ES-I3 (cell line): ENCODE results near the gene ANKRD2.

Experiments used
- H3K36me3 ChIP-seq: 2 replicates; pipeline ENCODE4 v1.6.1; 2013; ENCODE audit warnings: mild to moderate bottlenecking, low read length, control low read depth, moderate library complexity; ENCODE audit not compliant: insufficient read depth
- H3K4me1 ChIP-seq: 2 replicates; pipeline ENCODE4 v1.6.1; 2013; ENCODE audit warnings: mild to moderate bottlenecking, control low read depth, low read length; ENCODE audit not compliant: insufficient read depth
- H3K9ac ChIP-seq: 2 replicates; pipeline ENCODE4 v1.6.1; 2013; ENCODE audit warnings: low read depth, mild to moderate bottlenecking, low read length, moderate library complexity
- H3K9me3 ChIP-seq: 2 replicates; pipeline ENCODE4 v1.6.1; 2013; ENCODE audit warnings: mild to moderate bottlenecking, low read length, moderate library complexity; ENCODE audit not compliant: control insufficient read depth, insufficient read depth

ANKRD2 gene

DNA sequence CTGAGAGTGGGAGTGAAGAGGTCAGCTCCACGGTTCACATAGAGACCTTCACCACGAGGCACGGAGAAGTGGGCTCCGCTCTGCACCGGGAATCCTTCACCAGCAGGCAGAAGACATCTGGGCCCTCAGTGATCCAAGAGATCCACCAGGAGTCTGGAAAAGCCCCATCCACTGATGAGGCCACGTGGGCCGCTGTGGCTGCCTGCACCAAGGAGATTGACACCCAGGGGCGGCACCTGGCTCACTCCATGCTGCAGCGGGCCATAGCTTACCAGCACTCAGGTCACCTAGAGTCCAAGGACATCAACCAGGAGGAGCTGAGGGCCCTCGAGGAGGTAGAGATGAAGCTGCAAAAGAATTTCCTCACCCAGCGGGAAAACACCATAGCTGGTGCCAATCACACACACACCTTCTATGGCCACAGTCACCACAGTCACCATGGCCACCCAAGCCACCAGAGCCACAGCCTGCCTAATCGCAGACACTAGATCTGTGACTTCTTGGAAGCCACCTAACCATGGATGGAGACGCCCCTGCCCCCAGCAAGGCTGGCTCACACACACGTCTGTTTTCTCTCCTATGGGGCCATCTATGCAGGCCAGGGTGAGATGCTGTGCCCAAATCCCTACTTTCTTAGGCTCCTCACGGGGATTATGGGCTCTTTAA is 17.6 kb downstream of the ANKRD2 start:
- Histone ChIP-seq H3K9ac (no peak overlapping the region), H3K36me3 (no peaks in the 10 kb centered on the region), H3K4me1 (no peaks in the 10 kb centered on the region), H3K9me3 (no peaks in the 10 kb centered on the region)

DNA sequence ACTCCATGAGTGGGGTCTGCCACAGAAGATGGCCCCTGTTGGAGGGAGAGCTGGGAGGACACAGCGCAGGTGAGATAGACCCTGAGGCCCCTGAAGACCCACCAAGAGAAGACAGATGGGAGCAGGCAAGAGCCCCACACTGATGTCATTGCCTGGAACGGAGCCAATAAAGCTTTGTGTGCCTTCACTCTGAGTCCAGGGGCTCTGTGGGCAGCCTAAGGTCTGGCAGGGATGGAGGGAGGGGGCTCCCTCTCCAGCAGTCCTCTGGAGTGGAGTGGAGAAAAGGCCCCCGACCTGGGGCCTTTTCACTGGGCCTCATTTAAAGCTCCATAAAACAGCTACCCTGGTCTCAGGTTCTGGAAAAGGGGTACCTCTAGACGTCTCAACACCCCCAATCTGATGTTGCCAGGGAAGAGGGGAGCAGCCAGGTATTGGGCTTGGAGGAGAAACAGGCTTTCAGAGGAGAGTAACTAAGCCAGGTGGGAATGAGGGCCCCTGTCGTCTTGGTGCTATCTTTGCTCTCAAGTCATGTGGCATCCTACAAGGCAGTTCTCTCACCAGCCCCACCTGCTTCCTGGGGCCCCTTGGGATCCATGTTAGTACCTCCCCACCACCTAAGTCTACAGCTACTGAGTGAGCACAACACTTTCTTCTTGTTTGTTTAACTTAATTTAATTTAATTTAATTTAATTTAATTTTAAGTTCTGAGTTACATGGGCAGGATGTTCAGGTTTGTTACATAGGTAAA is 18.3 kb downstream of the ANKRD2 start:
- H3K4me1 ChIP-seq: no peaks in the 10 kb centered on the region
- no peaks in the 10 kb centered on the region for H3K36me3 ChIP-seq
- H3K9me3 ChIP-seq: no peaks in the 10 kb centered on the region
- no peak overlapping the region for H3K9ac ChIP-seq

DNA sequence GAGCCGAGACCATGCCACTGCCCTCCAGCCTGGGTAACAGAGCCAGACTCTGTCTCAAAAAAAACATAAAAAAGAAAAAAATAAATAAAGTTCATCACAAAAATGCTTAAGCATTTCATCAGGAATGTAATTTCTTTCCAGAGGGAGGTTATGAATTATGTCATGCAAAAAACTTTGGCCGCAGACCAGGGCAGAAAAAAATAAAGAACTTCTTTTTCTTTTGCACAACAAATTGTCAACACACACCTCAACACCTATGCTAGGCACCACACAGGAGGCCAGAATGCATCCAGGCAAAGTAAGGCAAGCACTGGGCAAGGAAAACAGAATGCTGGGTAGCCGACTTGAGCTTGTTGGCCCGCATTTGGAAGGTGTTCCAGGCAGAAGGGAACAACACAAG is 20.8 kb downstream of the ANKRD2 start:
- Histone ChIP-seq H3K36me3 (no peaks in the 10 kb centered on the region), H3K9ac (no peak overlapping the region), H3K9me3 (no peaks in the 10 kb centered on the region), H3K4me1 (no peaks in the 10 kb centered on the region)

DNA sequence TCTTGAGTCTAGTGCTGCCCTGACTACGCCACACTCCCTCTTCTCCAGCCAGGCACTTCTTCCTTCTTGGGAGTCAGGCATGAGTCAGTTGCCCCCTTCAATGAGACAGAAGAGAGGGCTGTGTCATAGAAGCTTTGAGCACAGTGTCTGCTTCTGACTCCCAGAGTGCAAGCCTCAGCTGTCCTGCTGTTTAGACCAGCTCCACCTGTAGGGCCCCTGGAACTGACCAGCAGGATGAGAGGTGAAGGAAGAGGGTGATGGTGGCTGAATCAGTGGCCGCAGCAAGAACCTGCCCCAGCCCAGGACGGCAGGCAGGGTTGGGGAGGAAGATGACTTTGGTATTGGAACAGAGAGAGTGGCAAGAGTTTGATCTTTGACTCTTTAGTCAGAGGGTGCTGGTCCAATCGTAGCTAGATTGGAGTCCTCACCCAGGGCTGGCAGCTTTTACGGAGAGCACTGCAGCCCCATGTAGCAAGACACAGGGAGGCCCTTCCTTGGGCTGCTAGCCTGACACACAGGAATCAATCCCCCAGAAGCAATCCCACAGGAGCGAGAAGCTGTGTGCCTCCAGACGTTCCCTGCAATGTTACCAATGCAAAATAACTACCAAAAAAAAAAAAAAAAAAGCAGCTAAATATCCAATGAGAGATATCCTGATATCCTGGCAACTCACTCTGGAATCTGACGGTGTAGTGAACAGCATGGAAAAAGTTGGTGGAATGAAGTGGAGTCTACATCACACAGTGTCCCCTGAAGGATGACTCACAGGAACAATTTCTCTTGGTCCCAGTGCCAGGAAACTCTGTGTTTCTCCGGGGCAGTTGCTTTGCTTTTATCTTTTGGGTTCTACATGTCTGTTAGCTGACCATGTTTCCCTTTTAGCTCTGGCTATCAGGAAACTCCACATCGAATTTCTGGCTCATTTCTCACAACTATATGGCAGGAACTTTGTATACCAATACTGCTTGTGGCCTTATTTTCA is 23.8 kb downstream of the ANKRD2 start:
- Histone ChIP-seq H3K36me3 (no peaks in the 10 kb centered on the region), H3K9me3 (no peaks in the 10 kb centered on the region), H3K4me1 (peaks cover 5% of the 10 kb centered on the region; the same call in 1 of the 2 replicates), H3K9ac (no peak overlapping the region)

DNA sequence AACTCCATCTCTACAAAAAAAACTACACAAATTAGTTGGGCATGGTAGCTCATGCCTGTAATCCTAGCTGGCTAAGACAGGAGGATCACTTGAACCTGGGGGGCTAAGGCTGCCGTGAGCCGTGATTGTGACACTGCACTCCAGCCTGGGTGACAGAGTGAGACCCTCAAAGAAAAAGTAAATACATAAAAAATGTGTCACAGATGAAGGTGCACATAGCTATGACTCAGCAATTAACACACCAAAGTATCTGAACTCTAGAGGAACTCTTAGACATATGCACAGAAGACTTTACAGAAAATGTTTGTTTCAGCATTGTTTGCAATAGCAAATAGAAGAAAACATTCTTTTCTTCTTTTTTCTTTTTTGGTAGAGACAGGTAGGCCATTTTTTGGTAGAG is 25.2 kb downstream of the ANKRD2 start:
- no peak overlapping the region for H3K9ac ChIP-seq
- H3K9me3 ChIP-seq: no peaks in the 10 kb centered on the region
- H3K4me1 ChIP-seq: peaks cover 7% of the 10 kb centered on the region; the same call in 1 of the 2 replicates

DNA sequence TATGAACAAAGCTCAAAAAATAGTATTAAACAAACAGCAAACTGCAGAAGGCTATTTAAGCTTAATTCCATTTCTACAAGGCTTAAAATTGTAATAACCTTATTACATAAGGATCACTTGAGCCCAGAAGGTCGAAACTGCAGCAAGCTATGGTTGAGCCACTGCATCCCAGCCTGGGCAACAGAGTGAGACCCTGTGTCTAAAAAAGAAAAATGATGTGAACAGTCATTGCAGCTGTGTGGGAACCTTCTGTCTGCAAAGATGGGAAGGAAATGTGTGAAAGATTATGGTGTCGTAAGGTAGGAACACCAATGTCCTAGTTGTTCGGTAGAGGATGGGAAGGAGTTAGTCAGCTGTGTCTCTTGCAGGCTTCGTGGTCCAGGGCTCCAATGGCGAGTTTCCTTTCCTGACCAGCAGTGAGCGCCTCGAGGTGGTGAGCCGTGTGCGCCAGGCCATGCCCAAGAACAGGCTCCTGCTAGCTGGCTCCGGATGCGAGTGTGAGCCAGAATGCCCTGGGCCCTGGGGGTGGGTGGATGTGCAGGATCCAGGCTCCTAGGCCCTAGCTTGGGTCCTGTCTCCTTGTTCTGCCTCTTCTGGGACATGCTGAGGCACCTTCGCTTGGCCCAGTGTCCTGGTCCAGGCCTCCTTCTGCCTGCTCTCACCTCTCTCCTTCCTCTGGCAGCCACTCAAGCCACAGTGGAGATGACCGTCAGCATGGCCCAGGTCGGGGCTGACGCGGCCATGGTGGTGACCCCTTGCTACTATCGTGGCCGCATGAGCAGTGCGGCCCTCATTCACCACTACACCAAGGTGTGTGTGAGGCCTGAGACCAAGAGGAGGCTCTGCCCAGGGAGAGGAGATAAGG is 26.1 kb downstream of the ANKRD2 start:
- Histone ChIP-seq H3K4me1 (peaks cover 7% of the 10 kb centered on the region; the same call in 1 of the 2 replicates), H3K9ac (no peak overlapping the region), H3K9me3 (no peaks in the 10 kb centered on the region), H3K36me3 (no peaks in the 10 kb centered on the region)

More for the DNA sequence above, 25.2 kb downstream of the ANKRD2 start:
- H3K36me3 ChIP-seq: no peaks in the 10 kb centered on the region

DNA sequence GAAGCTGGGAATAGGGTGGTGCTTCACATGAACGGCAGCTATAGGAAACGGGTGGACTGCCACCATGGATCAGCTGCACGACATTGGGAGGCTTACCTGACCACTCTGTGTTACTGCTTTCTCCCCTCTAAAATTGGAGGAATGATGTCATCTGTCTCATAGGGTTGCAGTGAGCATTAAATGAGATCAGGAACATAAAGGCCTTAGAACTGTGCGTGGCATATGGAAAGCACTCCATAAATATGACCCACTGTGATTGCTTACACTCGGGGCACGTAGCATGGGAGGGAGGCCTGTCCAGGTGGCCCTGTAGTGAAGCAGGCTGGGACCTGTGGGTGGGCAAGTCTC is 26.7 kb downstream of the ANKRD2 start:
- H3K9me3 ChIP-seq: no peaks in the 10 kb centered on the region
- peaks cover 7% of the 10 kb centered on the region; the same call in 1 of the 2 replicates for H3K4me1 ChIP-seq
- no peak overlapping the region for H3K9ac ChIP-seq
- H3K36me3 ChIP-seq: no peaks in the 10 kb centered on the region

DNA sequence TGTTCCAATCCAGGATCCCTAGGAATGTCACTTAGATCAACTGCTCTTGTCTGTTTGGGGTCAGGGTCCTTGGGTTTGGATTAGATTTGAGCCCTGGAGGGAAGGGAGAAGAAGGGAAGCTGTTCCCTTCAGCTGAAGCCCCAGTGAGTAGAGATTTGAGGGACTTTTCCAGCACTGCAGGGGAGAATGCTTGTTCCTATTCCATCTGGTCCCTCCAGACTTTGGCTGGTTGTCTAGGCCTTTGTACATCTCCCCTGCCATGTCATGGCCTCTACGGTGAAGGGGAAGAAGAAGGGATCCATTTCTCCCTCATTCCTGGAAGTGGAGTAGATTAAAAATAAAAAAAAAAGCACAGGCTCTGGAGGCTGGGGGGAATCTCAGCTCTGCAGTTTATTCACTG is 28.0 kb downstream of the ANKRD2 start:
- Histone ChIP-seq H3K36me3 (no peaks in the 10 kb centered on the region), H3K9ac (no peak overlapping the region), H3K4me1 (peaks cover 7% of the 10 kb centered on the region; the same call in 1 of the 2 replicates), H3K9me3 (no peaks in the 10 kb centered on the region)

DNA sequence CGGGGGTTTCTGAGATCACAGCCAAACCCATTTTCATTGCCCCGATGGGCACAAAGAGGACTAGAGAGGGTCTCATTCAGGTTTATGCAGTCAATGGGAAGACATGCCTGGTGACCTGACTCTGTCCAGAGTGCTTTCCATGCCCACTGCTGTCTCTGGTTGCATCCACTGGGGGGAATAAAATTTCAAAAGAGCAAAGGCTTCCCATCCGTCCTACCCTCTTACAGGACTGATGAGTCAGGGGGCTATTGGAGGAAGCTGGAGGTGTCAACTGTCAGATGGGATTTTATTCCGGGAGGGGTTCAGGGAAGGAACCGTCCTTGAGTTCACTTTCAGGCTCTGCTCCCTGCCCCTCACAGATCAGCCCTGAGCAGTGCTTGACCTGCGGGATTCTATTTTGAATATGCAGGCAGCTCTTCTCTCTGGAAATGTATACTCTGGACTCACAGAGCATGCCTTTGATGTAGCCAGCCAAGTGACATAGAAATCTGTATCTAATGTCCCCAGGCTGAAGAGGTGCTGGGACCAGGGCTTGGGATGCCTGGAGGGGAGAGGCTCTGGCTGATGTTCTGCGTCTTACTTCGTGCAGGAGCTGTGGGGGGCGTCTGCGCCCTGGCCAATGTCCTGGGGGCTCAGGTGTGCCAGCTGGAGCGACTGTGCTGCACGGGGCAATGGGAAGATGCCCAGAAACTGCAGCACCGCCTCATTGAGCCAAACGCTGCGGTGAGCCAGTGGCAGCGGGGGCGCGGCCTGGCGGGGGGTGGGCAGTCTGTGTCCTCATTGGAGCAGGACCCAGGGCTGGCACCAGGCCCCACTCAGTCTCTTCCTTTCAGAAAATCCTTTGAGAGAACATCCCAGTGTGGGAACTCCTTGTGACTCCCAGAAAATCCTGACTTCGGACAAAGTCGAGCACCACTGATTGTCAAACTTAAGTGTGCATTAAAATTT is 29.0 kb downstream of the ANKRD2 start:
- H3K36me3 ChIP-seq: no peaks in the 10 kb centered on the region
- no peaks in the 10 kb centered on the region for H3K9me3 ChIP-seq
- H3K4me1 ChIP-seq: peaks cover 7% of the 10 kb centered on the region; the same call in 1 of the 2 replicates
- no peak overlapping the region for H3K9ac ChIP-seq

DNA sequence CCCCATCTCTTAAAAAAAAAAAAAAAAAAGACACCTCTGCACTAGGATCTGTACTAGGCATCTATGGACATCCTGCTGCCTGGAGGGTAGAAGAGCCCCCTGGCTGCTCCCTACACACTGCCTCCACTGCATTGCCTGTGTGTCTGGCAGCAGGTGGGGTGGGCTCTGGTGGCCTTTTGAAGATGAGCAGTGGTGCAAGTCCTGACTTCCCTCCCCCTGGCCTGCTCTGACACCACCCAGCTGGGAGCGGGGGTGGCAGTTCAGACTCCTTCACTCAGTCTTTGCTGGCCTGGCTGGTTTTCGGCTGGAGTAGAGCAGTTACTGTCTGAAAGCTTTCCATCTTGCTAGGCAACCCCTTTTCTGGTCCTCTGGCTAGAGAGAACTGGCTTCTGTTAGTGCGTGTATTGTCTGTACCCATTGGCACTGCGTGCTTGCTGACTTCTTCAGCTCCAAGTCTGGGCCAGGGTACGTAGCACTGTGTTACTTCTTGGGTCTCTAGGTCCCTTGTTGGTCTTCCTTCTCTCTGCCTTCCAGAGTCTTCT is 34.6 kb downstream of the ANKRD2 start:
- Histone ChIP-seq H3K9me3 (no peaks in the 10 kb centered on the region), H3K4me1 (peaks cover 3% of the 10 kb centered on the region; the same call in 1 of the 2 replicates), H3K36me3 (no peaks in the 10 kb centered on the region), H3K9ac (no peak overlapping the region)

DNA sequence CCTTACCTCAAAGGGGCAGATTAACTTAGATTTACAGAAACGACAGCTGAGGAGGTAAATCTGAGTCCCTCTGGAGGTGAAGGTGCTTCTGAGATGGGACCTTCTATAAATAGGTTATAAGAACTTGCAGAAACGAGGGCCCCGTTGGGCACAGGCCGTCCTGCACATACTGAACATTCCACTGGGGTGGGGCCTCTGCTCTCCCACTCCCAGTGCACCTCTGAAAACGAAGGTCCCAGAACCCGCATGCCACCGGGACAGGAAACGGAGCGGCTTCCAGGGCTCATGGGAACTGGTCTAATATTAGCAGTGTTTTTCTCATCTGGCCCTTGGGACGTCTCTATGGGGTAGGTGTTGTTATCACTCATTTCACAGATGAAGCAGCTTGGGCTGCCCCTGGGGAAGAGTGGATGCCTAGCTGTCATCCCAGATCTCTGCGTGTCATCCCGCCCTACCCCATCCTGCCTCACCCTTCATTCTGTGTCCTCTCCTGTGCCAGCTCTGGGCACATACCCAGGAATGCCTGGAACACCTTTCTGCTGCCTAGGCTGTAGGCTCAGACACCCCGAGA is 36.5 kb downstream of the ANKRD2 start:
- peaks cover 3% of the 10 kb centered on the region; the same call in 1 of the 2 replicates for H3K4me1 ChIP-seq
- H3K9ac ChIP-seq: no peak overlapping the region
- no peaks in the 10 kb centered on the region for H3K36me3 ChIP-seq
- H3K9me3 ChIP-seq: no peaks in the 10 kb centered on the region

DNA sequence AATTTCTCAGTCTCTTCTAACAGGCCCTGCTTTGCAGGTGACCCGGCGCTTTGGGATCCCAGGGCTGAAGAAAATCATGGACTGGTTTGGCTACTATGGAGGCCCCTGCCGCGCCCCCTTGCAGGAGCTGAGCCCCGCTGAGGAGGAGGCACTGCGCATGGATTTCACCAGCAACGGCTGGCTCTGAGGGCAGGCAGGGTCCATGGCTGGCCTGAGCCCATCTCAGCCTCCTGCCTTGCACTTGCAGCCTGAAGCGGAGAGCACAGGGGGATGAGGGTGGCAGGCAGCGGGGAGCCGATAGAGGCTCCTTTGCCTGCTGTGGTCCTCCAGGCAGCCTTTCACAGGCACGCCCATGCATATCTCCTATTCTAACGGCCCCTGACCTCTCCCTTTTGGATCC is 38.9 kb downstream of the ANKRD2 start:
- H3K9me3 ChIP-seq: no peaks in the 10 kb centered on the region
- peaks cover 3% of the 10 kb centered on the region; the same call in 1 of the 2 replicates for H3K4me1 ChIP-seq
- H3K36me3 ChIP-seq: no peaks in the 10 kb centered on the region
- H3K9ac ChIP-seq: no peak overlapping the region
